Natural killer cell treated with Interleukin-12 subunit alpha and Interleukin-12 subunit beta and Interleukin-15 and Interleukin-18, amount 100 ng/mL, for 72 hours (primary cell): ENCODE results near the gene ZW10. TPM values are rescaled to one million over a fixed set of nuclear protein-coding genes. Genes with fewer than 3 reads are reported as not detected.

Experiments
- total RNA-seq, 2 donors: library from RNA; stranded (reverse); gene quantifications; one replicate each; pipeline ENCODE4 v1.2.3, GENCODE V29; 2022

ZW10 gene
- total RNA-seq, 2 donors from 2014 or later: 19.6 to 23.8 TPM

Other genes starting within 250 kb of the ZW10 start
- gene TMPRSS5, start 67.4 kb downstream of the ZW10 start, total RNA-seq: 1 to 10 TPM in 1 of 2 donors, under 1 TPM in 1; 0.38 to 2.1 TPM
- gene CLDN25, start 6.1 kb upstream of the ZW10 start, total RNA-seq: not detected
- 10 to 100 TPM; 63.7 to 67.3 TPM for gene USP28, start 101.9 kb upstream of the ZW10 start, total RNA-seq
- not detected for gene HTR3B, start 131.1 kb upstream of the ZW10 start, total RNA-seq
- not detected for gene HTR3A, start 201.4 kb upstream of the ZW10 start, total RNA-seq